Body of pancreas (tissue), 4 donors: Measurements from ENCODE around the gene ABHD4. TPM values are rescaled to one million over a fixed set of nuclear protein-coding genes. Genes with fewer than 3 reads are reported as not detected.
A peak's percentile ranks its signal among the peaks of the same experiment; 100 is the strongest.

Experiments
- ATAC-seq: fragments of 150-250 bp; one replicate; pipeline ENCODE4 v1.9.1; 2016
- DNase-seq, 4 donors: peaks; one replicate each; pipeline ENCODE4 v3.0.0-alpha.2; 2019
- H3K27ac ChIP-seq, 4 donors: fragments of 200-600 bp; sonication (generic); 1 replicate in 3 of 4; 2 replicates in 1 of 4; pipeline versions ENCODE4 v1.5.1 to v1.6.1; 2016 to 2019; ENCODE audit warnings: mild to moderate bottlenecking in 1 of 4, mixed read lengths in 1 of 4, moderate library complexity in 1 of 4
- H3K27me3 ChIP-seq, 2 donors: fragments of 200-600 bp; sonication (generic); one replicate each; pipeline ENCODE4 v1.6.0; 2016; ENCODE audit warnings: mild to moderate bottlenecking in 1 of 2
- H3K36me3 ChIP-seq, 2 donors: fragments of 200-600 bp; sonication (generic); replicated peaks in 1 of 2; 2 replicates each; pipeline ENCODE4 v1.5.1; 2016; ENCODE audit warnings: low read depth in 2 of 2; ENCODE audit not compliant: insufficient read depth in 1 of 2
- H3K4me1 ChIP-seq: fragments of 200-600 bp; sonication (generic); one replicate; pipeline ENCODE4 v1.6.0; 2016
- H3K4me3 ChIP-seq, 2 donors: fragments of 200-600 bp; sonication (generic); 1 replicate in 1 of 2; 2 replicates in 1 of 2; pipeline ENCODE4 v1.5.1; 2016 to 2019
- H3K9me3 ChIP-seq, 3 donors: fragments of 200-600 bp; sonication (generic); 1 replicate in 2 of 3; 2 replicates in 1 of 3; pipeline ENCODE4 v1.5.1; 2016
- POLR2A ChIP-seq, 3 donors: fragments of 450-650 bp; IDR thresholded peaks; one replicate each; pipeline ENCODE4 v1.6.1; 2016; ENCODE audit warnings: antibody characterized with exemption in 3 of 3, mild to moderate bottlenecking in 2 of 3
- WGBS, 2 donors: methylation state at CpG; one replicate each; pipeline ENCODE4 v1.1.5; 2017; 5-methylcytosine and 5-hydroxymethylcytosine counted together
- intact Hi-C: fragments of 100-400 bp; cut with DNase I; formaldehyde crosslinking; loops from one replicate; pipeline ENCODE4 v1.15.1; 2023
- total RNA-seq, 2 donors: library from RNA; depleted of rRNA; stranded (reverse); fragments of >200 nt; gene quantifications; one replicate each; pipeline ENCODE4 v1.1.0, GENCODE V29; 2016
- TF ChIP-seq, protein P1 (sequence below), 7 experiments: fragments of 450-650 bp in 4 of 7; fragments of 200-600 bp in 3 of 7; sonication (generic) in 3 of 7; IDR thresholded peaks; one replicate each; pipeline ENCODE4 v1.5.1; 2016 to 2019; ENCODE audit warnings: antibody characterized with exemption in 7 of 7

Gene ABHD4
- total RNA-seq, 2 donors from 2014 or later: 11.9 to 28.3 TPM

DNA sequence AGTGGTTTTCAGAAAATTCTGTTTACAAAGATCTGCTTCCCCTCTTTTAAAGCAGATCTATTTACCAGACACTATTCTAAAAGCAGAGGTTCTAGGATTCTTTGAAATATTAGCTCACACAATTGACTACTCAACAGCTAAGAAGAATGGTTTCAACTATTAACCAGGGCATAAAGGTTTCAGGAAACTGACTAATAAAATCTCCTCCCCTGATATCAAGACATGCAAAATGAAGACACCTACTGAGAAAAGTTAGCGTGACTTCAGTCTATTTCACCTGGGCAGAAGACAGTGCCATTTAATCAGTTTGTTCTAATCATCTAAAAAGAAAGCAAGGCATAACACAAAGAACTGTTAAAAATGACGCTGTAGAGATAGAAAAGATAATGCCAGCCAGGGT, 31.3 kb upstream of the ABHD4 start:
- no peaks in the 10 kb centered on the region for H3K27me3 ChIP-seq
- TF ChIP-seq POLR2A (IDR thresholded peaks at IDR 0.05): no peak
- TF ChIP-seq, protein P1, sequence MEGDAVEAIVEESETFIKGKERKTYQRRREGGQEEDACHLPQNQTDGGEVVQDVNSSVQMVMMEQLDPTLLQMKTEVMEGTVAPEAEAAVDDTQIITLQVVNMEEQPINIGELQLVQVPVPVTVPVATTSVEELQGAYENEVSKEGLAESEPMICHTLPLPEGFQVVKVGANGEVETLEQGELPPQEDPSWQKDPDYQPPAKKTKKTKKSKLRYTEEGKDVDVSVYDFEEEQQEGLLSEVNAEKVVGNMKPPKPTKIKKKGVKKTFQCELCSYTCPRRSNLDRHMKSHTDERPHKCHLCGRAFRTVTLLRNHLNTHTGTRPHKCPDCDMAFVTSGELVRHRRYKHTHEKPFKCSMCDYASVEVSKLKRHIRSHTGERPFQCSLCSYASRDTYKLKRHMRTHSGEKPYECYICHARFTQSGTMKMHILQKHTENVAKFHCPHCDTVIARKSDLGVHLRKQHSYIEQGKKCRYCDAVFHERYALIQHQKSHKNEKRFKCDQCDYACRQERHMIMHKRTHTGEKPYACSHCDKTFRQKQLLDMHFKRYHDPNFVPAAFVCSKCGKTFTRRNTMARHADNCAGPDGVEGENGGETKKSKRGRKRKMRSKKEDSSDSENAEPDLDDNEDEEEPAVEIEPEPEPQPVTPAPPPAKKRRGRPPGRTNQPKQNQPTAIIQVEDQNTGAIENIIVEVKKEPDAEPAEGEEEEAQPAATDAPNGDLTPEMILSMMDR (IDR thresholded peaks at IDR 0.05): no peak
- H3K36me3 ChIP-seq: peaks cover 0 to 8% of the 10 kb centered on the region in 2 donors
- DNase-seq (no peak), ATAC-seq (no peak)
- no peak overlapping the region for H3K4me3 ChIP-seq
- intact Hi-C loops: loop anchor here (5.0 kb wide), 1 partner anchor 85 kb away; no protein-coding TSS in a partner anchor
- H3K27ac ChIP-seq: no peak overlapping the region
- 45% methylated on average over 2 of the region's 2 CpGs for WGBS, 2 donors
- H3K9me3 ChIP-seq: no peaks in the 10 kb centered on the region
- peaks cover 34% of the 10 kb centered on the region for H3K4me1 ChIP-seq

DNA sequence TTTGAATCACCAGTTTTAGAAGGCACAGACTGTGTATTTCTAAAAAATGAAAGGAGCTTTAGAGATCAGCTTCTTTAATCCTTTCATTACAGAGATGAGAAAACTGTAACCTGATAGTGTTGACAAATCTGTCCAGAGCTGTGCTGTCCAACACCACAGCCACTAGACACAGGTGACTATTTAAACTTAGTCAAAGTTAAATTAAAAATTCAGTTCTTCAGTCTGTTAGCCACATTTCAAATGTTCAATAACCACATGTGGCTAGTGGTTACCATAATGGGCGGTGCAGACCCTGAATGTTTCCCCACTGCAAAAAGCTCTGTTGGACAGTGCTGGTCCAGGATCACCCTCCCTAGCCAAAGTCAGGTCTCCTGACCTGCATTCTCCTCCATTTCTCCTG, 30.7 kb upstream of the ABHD4 start:
- Histone ChIP-seq H3K27me3 (no peaks in the 10 kb centered on the region), H3K27ac (no peak overlapping the region), H3K4me3 (no peak overlapping the region), H3K9me3 (no peaks in the 10 kb centered on the region), H3K36me3 (peaks cover 0 to 8% of the 10 kb centered on the region in 2 donors), H3K4me1 (peaks cover 34% of the 10 kb centered on the region)
- DNase-seq: no peak
- intact Hi-C loops: loop anchor here (5.0 kb wide), 1 partner anchor 85 kb away; no protein-coding TSS in a partner anchor
- TF ChIP-seq, protein P1 (IDR thresholded peaks at IDR 0.05): no peak
- no peak for TF ChIP-seq POLR2A (IDR thresholded peaks at IDR 0.05)
- ATAC-seq: no peak
- WGBS, 2 donors: 70 to 88% methylated on average over 1 of the region's 1 CpG

DNA sequence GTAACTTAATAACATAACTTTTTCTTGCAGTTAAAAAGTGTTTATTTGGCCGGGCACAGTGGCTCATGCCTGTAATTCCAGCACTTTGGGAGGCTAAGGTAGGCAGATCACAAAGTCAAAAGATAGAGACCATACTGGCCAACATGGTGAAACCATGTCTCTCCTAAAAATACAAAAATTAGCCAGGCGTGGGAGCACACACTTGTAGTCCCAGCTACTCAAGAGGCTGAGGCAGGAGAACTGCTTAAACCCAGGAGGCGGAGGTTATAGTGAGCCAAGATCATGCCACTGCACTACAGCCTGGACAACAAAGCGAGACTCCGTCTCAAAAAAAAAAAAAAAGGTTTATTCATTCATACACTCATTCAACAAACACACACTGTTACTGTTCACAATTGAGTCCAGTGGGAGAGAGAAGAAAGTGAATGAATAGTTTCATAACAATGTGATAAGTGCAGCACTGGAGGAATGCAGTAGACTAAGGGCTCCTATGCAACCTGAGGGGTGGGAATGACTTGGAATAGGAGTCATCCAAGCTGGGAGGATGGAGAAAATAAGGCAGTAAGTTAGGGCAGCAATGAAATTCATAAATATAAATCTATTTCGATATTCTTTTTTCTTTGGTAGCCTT, 28.9 kb upstream of the ABHD4 start:
- Histone ChIP-seq H3K4me3 (no peak overlapping the region), H3K36me3 (peaks cover 0 to 13% of the 10 kb centered on the region in 2 donors), H3K27ac (no peak overlapping the region), H3K27me3 (no peaks in the 10 kb centered on the region), H3K4me1 (peaks cover 35% of the 10 kb centered on the region), H3K9me3 (no peaks in the 10 kb centered on the region)
- intact Hi-C loops: loop anchor here (5.0 kb wide), 1 partner anchor 83 kb away; no protein-coding TSS in a partner anchor
- DNase-seq (no peak), ATAC-seq (no peak)
- no peak for TF ChIP-seq POLR2A (IDR thresholded peaks at IDR 0.05)
- TF ChIP-seq, protein P1 (IDR thresholded peaks at IDR 0.05): no peak
- 70 to 78% methylated on average over 6 of the region's 6 CpGs for WGBS, 2 donors

DNA sequence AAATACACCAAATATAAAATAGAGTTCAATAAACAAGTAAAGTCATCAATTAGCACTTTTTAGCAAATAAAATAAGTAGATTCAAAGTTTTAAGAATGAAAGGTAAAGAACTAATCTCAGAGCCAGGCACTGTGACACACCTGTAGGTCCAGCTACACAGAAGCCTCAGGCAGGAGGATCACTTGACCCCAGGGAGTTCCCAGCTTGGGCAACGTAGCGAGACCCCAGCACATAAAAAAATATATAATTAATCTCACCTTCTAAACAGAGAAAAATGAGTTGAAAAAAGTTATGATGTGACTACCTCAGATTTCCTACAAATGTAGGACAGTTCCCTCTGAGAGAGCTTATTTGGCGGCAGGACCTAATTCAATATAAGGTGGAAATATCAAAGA, 28.4 kb upstream of the ABHD4 start:
- peaks cover 0 to 9% of the 10 kb centered on the region in 2 donors for H3K36me3 ChIP-seq
- intact Hi-C loops: loop anchor here (5.0 kb wide), 2 partner anchors 73 to 83 kb away; partner anchors contain the start of gene OR6J1
- ATAC-seq (no peak), DNase-seq (no peak)
- H3K9me3 ChIP-seq: no peaks in the 10 kb centered on the region
- 55 to 89% methylated on average over 3 of the region's 3 CpGs for WGBS, 2 donors
- H3K4me3 ChIP-seq: no peak overlapping the region
- peak overlapping the region in 2 of 4 donors; percentile 61 to 76 for H3K27ac ChIP-seq
- H3K27me3 ChIP-seq: no peaks in the 10 kb centered on the region
- peaks cover 35% of the 10 kb centered on the region for H3K4me1 ChIP-seq
- TF ChIP-seq POLR2A (IDR thresholded peaks at IDR 0.05): no peak
- TF ChIP-seq, protein P1 (IDR thresholded peaks at IDR 0.05): no peak
